Immature natural killer cell (primary cell): ENCODE data around the gene ACTR6. TPM values are rescaled to one million over a fixed set of nuclear protein-coding genes. Genes with fewer than 3 reads are reported as not detected.
"Not testable (repeated sequence)": the region's sequence is repeated elsewhere in the genome, so short reads cannot be mapped to it uniquely, and the experiment has no call there.

Experiments
- DNase-seq, 3 donors: peaks; one replicate each; pipeline ENCODE4 v3.0.0; 2022; ENCODE audit warnings: mixed read lengths in 1 of 3
- H3K27ac Mint-ChIP-seq, 6 donors: one replicate each; pipeline ENCODE4 v1.8.0; 2020; ENCODE audit warnings: mixed read lengths in 6 of 6, mild to moderate bottlenecking in 5 of 6, inconsistent platforms in 4 of 6, moderate library complexity in 3 of 6
- H3K27me3 Mint-ChIP-seq, 3 donors: one replicate each; pipeline ENCODE4 v1.8.0; 2020 to 2021; ENCODE audit warnings: low read depth in 3 of 3, mild to moderate bottlenecking in 3 of 3, mixed read lengths in 3 of 3, moderate library complexity in 3 of 3, inconsistent platforms in 1 of 3
- H3K36me3 Mint-ChIP-seq, 3 donors: one replicate each; pipeline ENCODE4 v1.8.0; 2020; ENCODE audit warnings: mixed read lengths in 3 of 3, inconsistent platforms in 2 of 3, mild to moderate bottlenecking in 2 of 3
- H3K4me1 Mint-ChIP-seq, 2 donors: one replicate each; pipeline ENCODE4 v1.8.0; 2020; ENCODE audit warnings: inconsistent platforms in 2 of 2, mild to moderate bottlenecking in 2 of 2, mixed read lengths in 2 of 2, moderate library complexity in 1 of 2
- H3K4me3 Mint-ChIP-seq, 5 donors: one replicate each; pipeline ENCODE4 v1.8.0; 2020; ENCODE audit warnings: mild to moderate bottlenecking in 5 of 5, mixed read lengths in 5 of 5, inconsistent platforms in 3 of 5, moderate library complexity in 3 of 5
- H3K9me3 Mint-ChIP-seq, 6 donors: one replicate each; pipeline ENCODE4 v1.8.0; 2020; ENCODE audit warnings: mild to moderate bottlenecking in 6 of 6, mixed read lengths in 6 of 6, inconsistent platforms in 4 of 6, moderate library complexity in 3 of 6
- polyA plus RNA-seq, 3 donors: library from polyadenylated mRNA; unstranded; fragments of 300-500 nt; fragmentation: Illumina TruSeq; gene quantifications; one replicate each; pipeline ENCODE4 v1.2.3, GENCODE V29; 2021

The ACTR6 gene
- polyA plus RNA-seq, 3 donors from 2014 or later = 40.6 to 54.6 (median 41.3) TPM

DNA sequence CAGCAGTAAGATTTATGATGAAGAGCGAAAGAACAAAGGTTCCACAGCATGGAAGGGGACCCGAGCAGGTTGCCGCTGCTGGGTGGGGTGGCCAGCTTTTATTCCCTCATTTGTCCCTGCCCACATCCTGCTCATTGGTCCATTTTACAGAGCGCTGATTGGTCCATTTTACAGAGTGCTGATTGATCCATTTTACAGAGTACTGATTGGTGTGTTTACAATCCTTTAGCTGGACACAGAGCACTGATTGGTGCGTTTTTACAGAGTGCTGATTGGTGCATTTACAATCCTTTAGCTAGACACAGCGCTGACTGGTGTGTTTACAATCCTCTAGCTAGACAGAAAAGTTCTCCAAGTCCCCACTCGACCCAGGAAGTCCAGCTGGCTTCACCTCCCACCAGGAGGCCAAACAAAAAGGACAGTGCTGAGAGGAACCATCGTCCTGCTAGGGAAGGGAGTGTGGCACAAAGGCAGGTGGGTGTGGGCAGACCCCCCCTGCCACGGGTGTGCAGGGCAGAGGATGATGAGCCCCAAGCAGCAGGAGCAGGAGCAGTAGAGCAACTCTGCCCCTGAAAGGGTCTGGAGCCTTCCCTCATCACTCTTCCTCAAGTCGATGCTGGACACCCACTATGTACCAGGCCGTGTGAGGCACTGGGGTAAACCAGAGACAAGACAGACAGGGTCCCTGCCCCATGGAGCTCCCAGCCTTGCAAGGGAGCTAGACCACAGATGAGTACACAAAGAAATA lies 11.6 kb upstream of the ACTR6 start:
- not testable (repeated sequence) for DNase-seq

DNA sequence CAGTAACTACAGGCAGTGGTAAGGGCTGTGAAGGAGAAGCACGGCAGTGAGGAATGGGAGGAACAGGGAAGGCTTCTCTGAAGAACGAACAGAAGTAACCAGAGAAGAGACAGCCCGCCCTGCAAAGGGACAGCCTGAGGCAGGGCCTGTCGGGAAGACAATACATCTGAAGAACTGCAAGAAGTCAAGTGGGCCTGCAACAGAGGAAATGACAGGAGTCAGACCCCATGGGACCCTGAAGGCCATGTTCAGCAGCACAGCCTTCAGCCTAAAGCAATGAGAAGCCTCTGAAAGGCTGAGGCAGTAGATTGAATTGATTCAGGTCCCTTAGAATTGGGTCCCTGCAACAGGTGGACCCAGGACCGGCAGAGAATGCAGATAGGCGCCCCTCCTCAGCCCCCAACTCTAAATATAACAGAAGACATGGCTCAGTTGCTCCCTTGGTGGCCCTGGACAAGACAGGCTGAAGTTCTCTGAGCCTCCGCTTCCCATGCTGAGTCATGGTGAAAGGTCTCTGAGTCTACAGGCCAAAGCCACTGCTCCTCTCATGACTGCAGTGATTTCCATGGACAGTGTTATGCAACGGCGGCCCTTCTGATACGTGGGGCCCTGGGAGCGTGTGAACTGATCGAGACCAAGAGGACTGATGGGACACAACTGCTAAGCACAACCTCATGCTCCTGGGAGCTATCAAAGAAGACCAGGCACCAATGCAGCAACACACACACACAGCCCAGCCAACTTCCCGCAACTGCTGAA lies 10.8 kb upstream of the ACTR6 start:
- peaks cover 0 to 4% (median 3%) of the 10 kb centered on the region in 3 donors for H3K36me3 Mint-ChIP-seq
- H3K4me3 Mint-ChIP-seq = no peak overlapping the region
- H3K27ac Mint-ChIP-seq = no peak overlapping the region
- H3K9me3 Mint-ChIP-seq = no peaks in the 10 kb centered on the region
- H3K4me1 Mint-ChIP-seq = no peaks in the 10 kb centered on the region
- no peaks in the 10 kb centered on the region for H3K27me3 Mint-ChIP-seq
- DNase-seq = no peak

More for the DNA sequence above, 11.6 kb upstream of the ACTR6 start:
- not testable (repeated sequence) for H3K27ac Mint-ChIP-seq, H3K27me3 Mint-ChIP-seq, H3K4me3 Mint-ChIP-seq, H3K4me1 Mint-ChIP-seq, H3K9me3 Mint-ChIP-seq, H3K36me3 Mint-ChIP-seq

DNA sequence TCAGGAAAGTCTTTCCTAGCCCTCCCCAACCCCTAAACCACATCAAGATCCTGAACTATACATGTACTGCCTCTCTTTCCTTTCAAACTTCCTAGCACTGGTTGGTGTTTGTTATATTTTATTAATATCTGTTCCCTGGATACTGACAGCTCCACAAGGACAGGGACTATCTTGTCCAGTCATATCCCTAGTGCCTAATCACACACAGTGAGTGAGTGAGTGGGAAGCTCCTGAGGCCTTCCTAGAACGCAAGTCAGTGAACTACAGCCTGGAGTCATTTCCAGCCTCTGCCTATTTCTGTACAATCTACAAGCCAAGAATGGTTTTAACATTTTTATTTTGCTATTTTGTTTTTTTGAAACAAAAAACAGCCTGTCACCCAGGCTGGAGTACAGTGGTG lies 7.5 kb upstream of the ACTR6 start:
- no peak for DNase-seq
- no peak overlapping the region for H3K4me3 Mint-ChIP-seq
- H3K9me3 Mint-ChIP-seq = no peaks in the 10 kb centered on the region
- no peak overlapping the region for H3K27ac Mint-ChIP-seq
- peaks cover 3 to 8% (median 3%) of the 10 kb centered on the region in 3 donors for H3K36me3 Mint-ChIP-seq
- H3K4me1 Mint-ChIP-seq = no peaks in the 10 kb centered on the region
- no peaks in the 10 kb centered on the region for H3K27me3 Mint-ChIP-seq

DNA sequence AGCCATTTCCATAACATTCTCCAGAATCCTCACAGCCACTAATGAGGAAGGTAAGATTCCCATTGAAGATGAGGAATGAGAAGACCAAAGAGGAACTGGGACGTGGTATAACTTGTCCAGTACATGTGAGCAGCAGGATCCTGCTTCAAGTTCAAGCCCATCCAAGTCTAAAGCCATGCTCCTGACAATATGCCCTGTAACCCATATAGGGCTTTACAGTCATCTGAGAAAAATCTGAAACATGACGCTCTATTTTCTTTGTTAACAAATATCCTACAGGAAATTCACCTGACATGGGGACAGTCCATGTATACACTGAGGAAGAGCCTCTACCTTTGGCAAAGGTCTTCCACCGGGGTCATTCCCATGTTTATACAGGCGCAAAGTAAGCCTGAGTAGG lies 3.1 kb upstream of the ACTR6 start:
- no peak overlapping the region for H3K27ac Mint-ChIP-seq
- no peaks in the 10 kb centered on the region for H3K9me3 Mint-ChIP-seq
- H3K27me3 Mint-ChIP-seq = peaks cover 11 to 13% (median 12%) of the 10 kb centered on the region in 3 donors
- DNase-seq = no peak
- H3K4me1 Mint-ChIP-seq = peaks cover 28 to 31% of the 10 kb centered on the region in 2 donors
- peak overlapping the region in 1 of 5 donors; percentile 29 for H3K4me3 Mint-ChIP-seq
- H3K36me3 Mint-ChIP-seq = peaks cover 3 to 8% (median 3%) of the 10 kb centered on the region in 3 donors

DNA sequence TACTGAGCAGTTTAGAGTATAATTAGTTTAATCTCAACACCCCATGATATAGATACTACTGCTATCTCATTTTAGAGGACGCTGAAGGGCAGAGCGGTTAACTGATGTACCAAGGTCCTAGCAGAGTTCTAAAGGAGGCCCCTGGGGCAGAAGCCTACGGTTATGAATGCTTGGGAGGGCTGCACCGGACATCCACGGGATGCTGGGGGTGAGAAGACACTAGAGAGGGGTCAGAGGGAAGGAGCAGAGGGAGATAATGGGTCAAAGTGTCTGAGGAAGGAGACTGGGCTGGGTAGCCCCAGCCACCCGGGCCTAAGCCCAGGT lies 1.6 kb upstream of the ACTR6 start:
- peaks cover 11 to 13% (median 12%) of the 10 kb centered on the region in 3 donors for H3K27me3 Mint-ChIP-seq
- H3K27ac Mint-ChIP-seq = peak overlapping the region; percentile 35 to 91 (median 83)
- H3K36me3 Mint-ChIP-seq = peaks cover 3 to 8% (median 3%) of the 10 kb centered on the region in 3 donors
- no peaks in the 10 kb centered on the region for H3K9me3 Mint-ChIP-seq
- H3K4me1 Mint-ChIP-seq = peaks cover 38% of the 10 kb centered on the region in 2 donors
- DNase-seq = no peak
- H3K4me3 Mint-ChIP-seq = peak overlapping the region; percentile 90 to 98 (median 90)

DNA sequence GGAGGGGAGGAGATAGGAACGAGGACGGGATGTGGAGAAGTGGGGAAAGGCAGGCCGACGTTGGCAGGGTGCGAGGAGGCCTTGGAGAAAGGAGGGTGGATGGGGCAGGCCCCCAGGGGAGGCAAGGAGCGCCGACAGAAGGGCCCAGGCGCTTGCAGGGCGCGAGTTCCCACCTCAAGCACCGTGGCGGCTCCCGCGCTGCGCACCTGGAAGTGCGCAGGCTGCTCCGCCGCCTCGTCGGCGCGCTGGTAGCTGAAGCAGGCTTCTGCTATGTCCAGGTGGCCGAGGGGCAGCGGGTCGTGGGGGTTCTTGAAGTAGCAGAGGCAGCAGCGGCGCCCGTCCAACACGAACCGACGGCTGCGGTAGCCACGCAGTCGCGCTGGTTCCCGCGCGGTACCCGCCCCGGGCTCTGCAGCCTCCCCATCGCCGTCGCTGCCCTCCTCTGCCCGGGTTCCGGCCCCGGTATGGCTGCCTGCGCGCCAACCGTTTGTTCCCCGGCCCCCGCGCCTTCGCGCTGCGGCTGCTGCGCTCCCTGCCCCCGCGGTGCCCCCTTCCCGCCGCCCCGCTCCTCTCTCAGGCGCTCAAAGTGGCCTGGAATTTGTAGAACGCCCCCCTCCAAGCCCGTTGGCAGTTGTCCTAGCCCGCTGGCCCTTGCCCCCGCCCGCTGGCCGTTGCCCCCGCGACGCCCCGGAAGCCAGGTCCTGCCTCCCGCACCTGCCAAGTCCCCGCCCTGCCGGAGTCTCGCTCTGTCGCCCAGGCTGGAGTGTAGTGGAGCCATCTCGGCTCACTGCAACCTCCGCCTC lies 1.1 kb upstream of the ACTR6 start:
- peaks cover 11 to 13% (median 12%) of the 10 kb centered on the region in 3 donors for H3K27me3 Mint-ChIP-seq
- peak overlapping the region; percentile 96 to 100 (median 97) for H3K4me3 Mint-ChIP-seq
- no peaks in the 10 kb centered on the region for H3K9me3 Mint-ChIP-seq
- peaks cover 38% of the 10 kb centered on the region in 2 donors for H3K4me1 Mint-ChIP-seq
- peak overlapping the region; percentile 98 to 100 (median 99) for H3K27ac Mint-ChIP-seq
- peaks cover 3 to 4% (median 3%) of the 10 kb centered on the region in 3 donors for H3K36me3 Mint-ChIP-seq
- DNase-seq = peak; percentile 74 to 78 (median 75)

DNA sequence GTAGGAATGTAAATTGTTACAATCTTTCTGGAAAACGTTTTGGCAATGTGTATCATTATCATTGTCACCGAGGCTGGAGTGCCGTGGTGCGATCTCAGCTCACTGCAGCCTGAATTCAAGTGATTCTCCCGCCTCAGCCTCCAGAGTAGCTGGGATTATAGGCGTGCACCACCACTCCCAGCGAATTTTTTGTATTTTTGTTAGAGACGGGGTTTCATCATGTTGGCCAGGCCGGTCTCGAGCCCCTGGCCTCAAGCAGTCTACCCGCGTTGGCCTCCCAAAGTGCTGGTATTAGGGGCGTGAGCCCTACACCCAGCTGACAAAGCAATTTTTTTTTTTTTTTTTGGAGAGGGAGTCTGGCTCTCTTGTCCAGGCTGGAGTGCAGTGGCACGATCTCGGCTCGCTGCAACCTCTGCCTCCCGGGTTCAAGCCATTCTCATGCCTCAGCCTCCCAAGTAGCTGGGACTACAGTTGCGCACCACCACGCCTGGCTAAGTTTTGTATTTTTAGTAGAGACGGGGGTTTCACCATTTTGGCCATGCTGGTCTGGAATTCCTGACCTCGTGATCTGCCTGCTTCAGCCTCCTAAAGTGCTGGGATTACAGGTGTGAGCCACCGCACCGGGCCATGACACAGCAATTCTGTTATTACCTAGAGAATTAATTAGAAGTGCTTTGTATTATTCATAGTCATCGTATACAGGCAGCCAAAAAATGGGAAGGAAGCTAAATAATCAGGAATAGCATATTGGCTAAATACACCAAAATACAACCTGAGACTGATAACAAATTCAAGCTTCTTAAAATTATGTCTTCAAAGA lies 1.2 kb downstream of the ACTR6 start:
- no peak for DNase-seq
- Mint-ChIP-seq H3K27ac (peak overlapping the region; percentile 98 to 100 (median 99)), H3K27me3 (peaks cover 11 to 13% (median 12%) of the 10 kb centered on the region in 3 donors), H3K4me1 (peaks cover 38% of the 10 kb centered on the region in 2 donors), H3K36me3 (peaks cover 3 to 4% (median 3%) of the 10 kb centered on the region in 3 donors), H3K4me3 (peak overlapping the region; percentile 96 to 100 (median 97)), H3K9me3 (no peaks in the 10 kb centered on the region)

DNA sequence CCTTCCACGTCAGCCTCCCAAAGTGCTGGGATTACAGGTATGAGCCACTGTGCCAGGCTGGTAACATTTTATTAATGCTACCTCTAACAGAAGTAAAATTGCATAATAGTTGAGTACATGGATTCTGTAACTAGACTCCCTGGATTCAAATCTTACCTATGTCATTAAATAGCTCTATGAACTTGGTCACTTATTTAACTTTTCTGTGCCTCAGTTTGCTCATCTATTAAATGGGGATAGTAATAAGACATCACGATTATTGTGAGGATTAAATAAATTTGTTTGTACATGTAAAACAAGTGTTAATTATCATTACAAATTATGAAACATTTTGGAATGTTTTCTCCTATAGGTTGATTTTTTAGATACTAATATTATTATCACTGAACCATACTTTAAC lies 6.7 kb downstream of the ACTR6 start:
- Mint-ChIP-seq H3K27me3 (no peaks in the 10 kb centered on the region), H3K4me1 (peaks cover 9 to 11% of the 10 kb centered on the region in 2 donors), H3K36me3 (peaks cover 9 to 29% (median 9%) of the 10 kb centered on the region in 3 donors), H3K27ac (no peak overlapping the region), H3K9me3 (no peaks in the 10 kb centered on the region), H3K4me3 (no peak overlapping the region)
- DNase-seq = no peak

DNA sequence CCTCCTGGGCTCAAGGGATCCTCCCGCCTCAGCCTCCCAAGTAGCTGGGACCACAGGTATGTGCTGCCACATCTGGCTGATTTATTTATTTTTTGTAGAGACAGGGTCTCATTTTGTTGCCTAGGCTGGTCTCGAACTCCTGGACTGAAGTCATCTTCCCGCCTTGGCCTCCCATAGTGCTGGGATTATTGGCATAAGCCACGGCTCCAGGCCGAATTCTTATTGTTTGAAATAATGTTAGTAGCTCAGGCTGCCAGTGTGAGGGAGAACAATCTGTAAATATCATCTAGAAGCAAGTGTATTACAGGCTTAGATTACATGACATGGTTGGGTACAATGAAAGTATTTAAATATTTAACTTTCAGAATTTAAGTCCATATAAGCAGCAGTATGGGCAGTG lies 8.2 kb downstream of the ACTR6 start:
- Mint-ChIP-seq H3K27ac (no peak overlapping the region), H3K4me1 (no peaks in the 10 kb centered on the region), H3K27me3 (no peaks in the 10 kb centered on the region), H3K9me3 (no peaks in the 10 kb centered on the region), H3K36me3 (peaks cover 9 to 34% (median 10%) of the 10 kb centered on the region in 3 donors), H3K4me3 (no peak overlapping the region)
- no peak for DNase-seq

DNA sequence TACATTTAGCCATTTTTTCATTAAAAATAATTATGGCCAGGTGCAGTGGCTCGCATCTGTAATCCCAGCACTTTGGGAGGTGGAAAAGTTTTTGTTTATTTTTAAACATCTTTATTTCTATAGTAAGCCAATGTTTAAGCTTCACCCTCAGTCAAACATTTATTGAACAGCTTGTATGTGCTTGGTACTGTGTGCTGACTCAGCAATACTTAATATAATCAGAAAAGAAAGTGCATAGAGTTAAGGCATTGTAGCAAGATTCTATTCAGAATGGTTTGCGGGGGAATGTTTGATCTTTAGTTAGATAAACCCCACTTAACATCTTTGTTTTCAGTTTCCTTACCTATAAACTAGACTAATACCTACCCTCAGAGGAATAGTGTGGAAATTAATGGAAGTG lies 11.1 kb downstream of the ACTR6 start:
- H3K27me3 Mint-ChIP-seq = no peaks in the 10 kb centered on the region
- H3K27ac Mint-ChIP-seq = no peak overlapping the region
- no peak for DNase-seq
- H3K4me3 Mint-ChIP-seq = no peak overlapping the region
- H3K9me3 Mint-ChIP-seq = no peaks in the 10 kb centered on the region
- H3K36me3 Mint-ChIP-seq = peaks cover 13 to 44% (median 23%) of the 10 kb centered on the region in 3 donors
- peaks cover 0 to 11% of the 10 kb centered on the region in 2 donors for H3K4me1 Mint-ChIP-seq

DNA sequence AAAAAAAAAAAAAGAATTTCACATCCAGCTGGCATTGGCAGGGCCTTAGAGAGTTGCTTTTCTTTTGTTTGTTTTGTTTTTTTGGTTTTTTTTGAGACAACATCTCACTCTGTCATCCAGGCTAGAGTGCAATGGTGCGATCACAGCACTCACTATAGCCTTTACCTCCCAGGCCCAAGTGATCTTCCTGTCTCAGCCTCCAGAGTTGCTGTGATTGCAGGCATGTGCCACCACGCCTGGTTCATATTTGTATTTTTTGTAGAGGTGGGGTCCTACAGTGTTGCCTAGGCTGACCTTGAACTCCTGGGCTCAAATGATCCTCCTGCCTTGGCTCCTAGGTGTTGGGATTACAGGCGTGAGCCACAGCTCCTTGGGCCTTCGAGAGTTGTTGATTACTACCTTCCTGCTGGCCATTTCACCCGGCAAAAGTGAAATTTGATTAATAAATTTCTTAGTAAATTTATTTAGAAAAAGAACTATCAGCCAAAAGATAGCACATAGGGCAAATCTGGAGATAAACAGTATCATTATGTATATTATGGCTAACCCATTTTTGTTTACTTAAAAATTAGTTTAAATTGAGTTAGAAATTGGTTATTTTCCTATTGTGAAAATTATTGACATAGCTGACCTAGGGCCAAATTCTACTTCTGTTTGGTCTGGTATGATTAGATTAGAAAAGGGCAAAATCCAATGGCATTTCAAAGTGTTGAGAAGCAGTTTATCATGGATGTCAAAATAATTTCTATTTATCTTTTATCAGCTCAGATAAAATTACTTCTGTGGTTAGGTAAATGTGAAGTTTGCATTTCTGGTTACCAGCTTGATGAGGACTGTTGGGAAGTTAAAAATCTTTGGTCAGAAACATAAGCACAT lies 12.6 kb downstream of the ACTR6 start:
- no peak for DNase-seq
- peak overlapping the region in 1 of 6 donors; percentile 61 for H3K27ac Mint-ChIP-seq
- no peak overlapping the region for H3K4me3 Mint-ChIP-seq
- H3K36me3 Mint-ChIP-seq = peaks cover 13 to 43% (median 16%) of the 10 kb centered on the region in 3 donors
- peaks cover 0 to 11% of the 10 kb centered on the region in 2 donors for H3K4me1 Mint-ChIP-seq
- H3K9me3 Mint-ChIP-seq = no peaks in the 10 kb centered on the region
- no peaks in the 10 kb centered on the region for H3K27me3 Mint-ChIP-seq

DNA sequence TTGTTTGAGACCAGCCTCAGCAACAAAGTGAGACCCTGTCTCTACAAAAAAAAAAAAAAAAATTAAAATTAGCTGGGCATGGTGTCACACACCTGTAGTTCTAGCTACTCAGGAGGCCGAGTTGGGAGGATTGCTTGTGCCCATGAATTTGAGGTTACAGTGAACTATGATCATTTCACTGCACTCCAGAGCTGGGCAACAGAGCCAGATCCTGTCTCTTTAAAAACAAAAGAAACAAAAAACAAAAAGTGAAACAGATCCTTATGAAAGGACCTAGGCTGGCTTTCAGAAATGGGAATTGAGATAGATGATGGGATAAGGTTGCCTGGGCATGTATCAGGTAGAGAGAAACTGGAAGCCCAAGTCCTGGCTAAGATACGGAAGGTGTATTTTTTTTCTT lies 13.9 kb downstream of the ACTR6 start:
- no peak for DNase-seq
- H3K9me3 Mint-ChIP-seq = no peaks in the 10 kb centered on the region
- H3K27ac Mint-ChIP-seq = peak overlapping the region in 2 of 6 donors; percentile 49 to 73
- H3K27me3 Mint-ChIP-seq = no peaks in the 10 kb centered on the region
- peaks cover 0 to 11% of the 10 kb centered on the region in 2 donors for H3K4me1 Mint-ChIP-seq
- H3K4me3 Mint-ChIP-seq = no peak overlapping the region
- peaks cover 9 to 38% (median 20%) of the 10 kb centered on the region in 3 donors for H3K36me3 Mint-ChIP-seq
